ENCODE data around the gene NUMB.

The NUMB gene

GRCh38 chr14:73280903-73281302, 177.4 kb downstream of the NUMB start:
- no peak overlapping the region for H3K4me3 Mint-ChIP-seq
- H3K27me3 Mint-ChIP-seq = no peaks in the 10 kb centered on the region
- peaks cover 8% of the 10 kb centered on the region for H3K4me1 Mint-ChIP-seq
- no peak for DNase-seq
- no peak overlapping the region for H3K27ac Mint-ChIP-seq
- no peak for ATAC-seq
- H3K9me3 Mint-ChIP-seq = no peaks in the 10 kb centered on the region

GRCh38 chr14:73277376-73277775, 181.0 kb downstream of the NUMB start:
- no peak for DNase-seq
- no peaks in the 10 kb centered on the region for H3K27me3 Mint-ChIP-seq
- no peak overlapping the region for H3K27ac Mint-ChIP-seq
- ATAC-seq = peak; percentile 75
- H3K4me3 Mint-ChIP-seq = no peak overlapping the region
- peaks cover 8% of the 10 kb centered on the region for H3K4me1 Mint-ChIP-seq
- no peaks in the 10 kb centered on the region for H3K9me3 Mint-ChIP-seq

GRCh38 chr14:73276836-73277235, 181.5 kb downstream of the NUMB start:
- Mint-ChIP-seq H3K4me1 (peaks cover 2% of the 10 kb centered on the region), H3K4me3 (no peak overlapping the region)
- DNase-seq = no peak

GRCh38 chr14:73273799-73274198, 184.5 kb downstream of the NUMB start:
- Mint-ChIP-seq H3K4me1 (peaks cover 17% of the 10 kb centered on the region), H3K4me3 (no peak overlapping the region), H3K9me3 (no peaks in the 10 kb centered on the region), H3K27me3 (peaks cover 24% of the 10 kb centered on the region), H3K27ac (peak overlapping the region in 1 of 2 donors; percentile 73)
- DNase-seq (no peak), ATAC-seq (no peak)

More at GRCh38 chr14:73276836-73277235, 181.5 kb downstream of the NUMB start:
- Mint-ChIP-seq H3K27me3 (no peaks in the 10 kb centered on the region), H3K9me3 (no peaks in the 10 kb centered on the region), H3K27ac (no peak overlapping the region)
- ATAC-seq = no peak

GRCh38 chr14:73272393-73272792, 186.0 kb downstream of the NUMB start:
- DNase-seq (no peak), ATAC-seq (no peak)
- H3K9me3 Mint-ChIP-seq = no peaks in the 10 kb centered on the region
- peaks cover 17% of the 10 kb centered on the region for H3K4me1 Mint-ChIP-seq
- H3K4me3 Mint-ChIP-seq = no peak overlapping the region
- H3K27ac Mint-ChIP-seq = no peak overlapping the region
- peaks cover 39% of the 10 kb centered on the region for H3K27me3 Mint-ChIP-seq

GRCh38 chr14:73269729-73270531, 188.4 kb downstream of the NUMB start:
- Mint-ChIP-seq H3K27me3 (peaks cover 59% of the 10 kb centered on the region), H3K9me3 (no peaks in the 10 kb centered on the region), H3K4me3 (peak overlapping the region; percentile 51 to 76), H3K4me1 (peaks cover 17% of the 10 kb centered on the region), H3K27ac (peak overlapping the region in 1 of 2 donors; percentile 86)
- no peak for DNase-seq
- ATAC-seq = peak; percentile 66

GRCh38 chr14:73267474-73267873, 190.9 kb downstream of the NUMB start:
- DNase-seq (no peak), ATAC-seq (no peak)
- no peak overlapping the region for H3K4me3 Mint-ChIP-seq
- peaks cover 17% of the 10 kb centered on the region for H3K4me1 Mint-ChIP-seq
- H3K27me3 Mint-ChIP-seq = peaks cover 74% of the 10 kb centered on the region
- H3K27ac Mint-ChIP-seq = no peak overlapping the region
- H3K9me3 Mint-ChIP-seq = no peaks in the 10 kb centered on the region

- peaks cover 17% of the 10 kb centered on the region for H3K4me1 Mint-ChIP-seq
- H3K27me3 Mint-ChIP-seq = peaks cover 83% of the 10 kb centered on the region
- H3K9me3 Mint-ChIP-seq = no peaks in the 10 kb centered on the region
- peak overlapping the region in 1 of 2 donors; percentile 61 for H3K27ac Mint-ChIP-seq
- ATAC-seq = no peak
- DNase-seq = no peak
- H3K4me3 Mint-ChIP-seq = no peak overlapping the region
Measured at GRCh38 chr14:73266317-73266716, 192.0 kb downstream of the NUMB start.

- Mint-ChIP-seq H3K4me1 (peaks cover 14% of the 10 kb centered on the region), H3K27me3 (peaks cover 77% of the 10 kb centered on the region), H3K4me3 (no peak overlapping the region), H3K27ac (no peak overlapping the region), H3K9me3 (no peaks in the 10 kb centered on the region)
- no peak for ATAC-seq
- DNase-seq = no peak
Measured at GRCh38 chr14:73265721-73266046, 192.7 kb downstream of the NUMB start.

GRCh38 chr14:73264885-73265720, 193.2 kb downstream of the NUMB start:
- H3K9me3 Mint-ChIP-seq = no peaks in the 10 kb centered on the region
- H3K27ac Mint-ChIP-seq = no peak overlapping the region
- ATAC-seq = peak; percentile 14
- peaks cover 77% of the 10 kb centered on the region for H3K27me3 Mint-ChIP-seq
- no peak overlapping the region for H3K4me3 Mint-ChIP-seq
- DNase-seq = no peak
- H3K4me1 Mint-ChIP-seq = peaks cover 8% of the 10 kb centered on the region

GRCh38 chr14:73264080-73264884, 194.1 kb downstream of the NUMB start:
- Mint-ChIP-seq H3K27ac (peak overlapping the region in 1 of 2 donors; percentile 44), H3K4me1 (no peaks in the 10 kb centered on the region), H3K27me3 (peaks cover 73% of the 10 kb centered on the region), H3K9me3 (no peaks in the 10 kb centered on the region), H3K4me3 (no peak overlapping the region)
- no peak for ATAC-seq
- DNase-seq = no peak

- Mint-ChIP-seq H3K4me3 (no peak overlapping the region), H3K27me3 (peaks cover 66% of the 10 kb centered on the region), H3K27ac (peak overlapping the region in 1 of 2 donors; percentile 59), H3K9me3 (no peaks in the 10 kb centered on the region), H3K4me1 (no peaks in the 10 kb centered on the region)
- ATAC-seq (no peak), DNase-seq (no peak)
Measured at GRCh38 chr14:73263606-73264005, 194.7 kb downstream of the NUMB start.

GRCh38 chr14:73262427-73263183, 195.7 kb downstream of the NUMB start:
- H3K27ac Mint-ChIP-seq = no peak overlapping the region
- H3K4me3 Mint-ChIP-seq = no peak overlapping the region
- peaks cover 7% of the 10 kb centered on the region for H3K4me1 Mint-ChIP-seq
- peaks cover 56% of the 10 kb centered on the region for H3K27me3 Mint-ChIP-seq
- ATAC-seq (no peak), DNase-seq (no peak)
- no peaks in the 10 kb centered on the region for H3K9me3 Mint-ChIP-seq

- DNase-seq = no peak
- peak overlapping the region in 1 of 2 donors; percentile 42 for H3K27ac Mint-ChIP-seq
- H3K4me1 Mint-ChIP-seq = peaks cover 7% of the 10 kb centered on the region
- ATAC-seq = no peak
- peaks cover 48% of the 10 kb centered on the region for H3K27me3 Mint-ChIP-seq
- no peak overlapping the region for H3K4me3 Mint-ChIP-seq
- no peaks in the 10 kb centered on the region for H3K9me3 Mint-ChIP-seq
Measured at GRCh38 chr14:73261520-73262426, 196.6 kb downstream of the NUMB start.

Data from stimulated activated naive CD8-positive, alpha-beta T cell treated with anti-CD3 and anti-CD28 coated beads, Interleukin-15, amount 100 ng/mL, for 72 hours (primary cell).